DND-41 (cell line): ENCODE data around the gene EMD.

Source experiments
- EZH2 ChIP-seq: IDR thresholded peaks from 3 replicates; pipeline ENCODE4 v1.6.1; 2012; ENCODE audit warnings: borderline replicate concordance, low read depth, mild to moderate bottlenecking, moderate library complexity, low read length, inconsistent platforms; ENCODE audit not compliant: severe bottlenecking
- TF ChIP-seq, protein P1 (sequence below): IDR thresholded peaks from 2 replicates; pipeline ENCODE4 v1.5.1; 2012; ENCODE audit warnings: borderline replicate concordance, low read length, moderate library complexity, mild to moderate bottlenecking; ENCODE audit not compliant: poor library complexity, severe bottlenecking; ENCODE audit errors: extremely low read depth

DNA sequence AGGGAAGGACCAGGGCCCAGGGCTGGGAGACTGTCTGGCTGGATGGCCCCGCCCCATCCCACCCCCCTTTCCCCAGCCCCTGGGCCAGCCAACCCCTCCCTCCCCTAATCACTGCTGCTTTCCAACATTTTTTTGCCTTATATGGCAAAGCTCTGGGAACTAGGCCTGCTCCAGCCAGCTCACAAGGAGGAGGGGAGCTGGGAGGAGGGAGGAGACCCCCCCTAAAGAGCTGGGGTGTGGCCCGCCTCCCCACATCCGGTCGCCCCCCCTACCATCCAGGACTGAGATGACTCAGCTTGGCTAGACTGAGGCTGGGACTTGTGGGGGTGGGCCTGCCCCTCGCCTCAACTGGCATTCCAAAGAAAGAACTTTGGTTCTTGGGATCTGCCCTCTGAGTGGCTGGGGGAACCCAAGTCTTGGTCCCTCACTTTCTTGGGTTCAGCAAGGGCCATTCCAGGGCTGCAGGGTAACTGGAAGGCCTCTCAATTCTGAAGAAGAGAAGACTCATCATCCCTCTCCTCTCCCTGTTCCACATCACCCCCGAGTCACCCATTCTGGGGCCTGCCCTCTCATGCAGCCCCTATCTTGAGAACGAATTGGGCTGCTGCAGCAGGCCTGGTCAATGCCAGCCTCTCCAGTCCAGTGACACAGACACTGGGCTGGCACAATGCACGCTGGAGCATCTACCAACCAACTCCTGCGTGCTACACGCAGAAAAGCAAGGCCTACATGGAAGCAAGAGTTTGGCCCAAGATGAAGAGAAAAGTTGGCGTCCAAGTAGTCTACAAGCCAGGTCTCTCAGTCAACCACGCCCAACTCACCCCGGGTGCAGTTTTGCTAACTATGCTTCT lies 9.4 kb upstream of the EMD start:
- TF ChIP-seq EZH2: no peak
- TF ChIP-seq, protein P1, sequence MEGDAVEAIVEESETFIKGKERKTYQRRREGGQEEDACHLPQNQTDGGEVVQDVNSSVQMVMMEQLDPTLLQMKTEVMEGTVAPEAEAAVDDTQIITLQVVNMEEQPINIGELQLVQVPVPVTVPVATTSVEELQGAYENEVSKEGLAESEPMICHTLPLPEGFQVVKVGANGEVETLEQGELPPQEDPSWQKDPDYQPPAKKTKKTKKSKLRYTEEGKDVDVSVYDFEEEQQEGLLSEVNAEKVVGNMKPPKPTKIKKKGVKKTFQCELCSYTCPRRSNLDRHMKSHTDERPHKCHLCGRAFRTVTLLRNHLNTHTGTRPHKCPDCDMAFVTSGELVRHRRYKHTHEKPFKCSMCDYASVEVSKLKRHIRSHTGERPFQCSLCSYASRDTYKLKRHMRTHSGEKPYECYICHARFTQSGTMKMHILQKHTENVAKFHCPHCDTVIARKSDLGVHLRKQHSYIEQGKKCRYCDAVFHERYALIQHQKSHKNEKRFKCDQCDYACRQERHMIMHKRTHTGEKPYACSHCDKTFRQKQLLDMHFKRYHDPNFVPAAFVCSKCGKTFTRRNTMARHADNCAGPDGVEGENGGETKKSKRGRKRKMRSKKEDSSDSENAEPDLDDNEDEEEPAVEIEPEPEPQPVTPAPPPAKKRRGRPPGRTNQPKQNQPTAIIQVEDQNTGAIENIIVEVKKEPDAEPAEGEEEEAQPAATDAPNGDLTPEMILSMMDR: no peak
